Measurements from ENCODE around the gene CLPSL2. TPM values are rescaled to one million over a fixed set of nuclear protein-coding genes. Genes with fewer than 3 reads are reported as not detected.

CLPSL2 gene
- total RNA-seq, 5 donors from 2014 or later (not counting 1 experiment from before 2014, with no cell fraction given) = not detected

- no peaks in the 10 kb centered on the region for H3K4me1 ChIP-seq (ENCODE audit: control insufficient read depth in 1 of 2, extremely low read depth in 1 of 2, insufficient read depth in 2 of 2, low read length in 2 of 2)
- H3K36me3 Mint-ChIP-seq = no peaks in the 10 kb centered on the region
- ChIA-PET POLR2A (no interaction called here), CTCF (no interaction called here)
- no peak for ATAC-seq (replicated peaks in 1 of 4)
- no peaks in the 10 kb centered on the region for H3K4me1 Mint-ChIP-seq
- H3K4me3 Mint-ChIP-seq = no peak overlapping the region
- H3K9me3 ChIP-seq = no peaks in the 10 kb centered on the region
- no peaks in the 10 kb centered on the region for H3K36me3 ChIP-seq (ENCODE audit: control insufficient read depth in 2 of 2, extremely low read depth in 1 of 2, insufficient read depth in 1 of 2, low read length in 1 of 2)
- H3K9me3 Mint-ChIP-seq = no peaks in the 10 kb centered on the region
- peaks cover 5 to 8% of the 10 kb centered on the region in 2 donors for H3K27me3 Mint-ChIP-seq
- no peak for DNase-seq
- no peak overlapping the region for H3K4me3 ChIP-seq (ENCODE audit: control insufficient read depth in 1 of 2, extremely low read depth in 1 of 2, low read length in 1 of 2)
- 80% methylated on average over 1 of the region's 5 CpGs for WGBS (ENCODE audit: insufficient coverage)
- H3K27ac ChIP-seq (ENCODE audit: low read length) = no peak overlapping the region
- peaks cover 0 to 32% of the 10 kb centered on the region in 2 experiments for H3K27me3 ChIP-seq (replicated peaks in 1 of 2; ENCODE audit: control insufficient read depth in 2 of 2, extremely low read depth in 1 of 2, insufficient read depth in 2 of 2, low read length in 1 of 2)
- no peak overlapping the region for H3K27ac Mint-ChIP-seq
Observed at GRCh38 chr6:35798706-35799105, 22.3 kb downstream of the CLPSL2 start.

- Histone ChIP-seq H3K36me3 (ENCODE audit: control insufficient read depth in 2 of 2, extremely low read depth in 1 of 2, insufficient read depth in 1 of 2, low read length in 1 of 2) (no peaks in the 10 kb centered on the region), H3K9me3 (no peaks in the 10 kb centered on the region), H3K27ac (ENCODE audit: low read length) (no peak overlapping the region), H3K4me1 (ENCODE audit: control insufficient read depth in 1 of 2, extremely low read depth in 1 of 2, insufficient read depth in 2 of 2, low read length in 2 of 2) (peaks cover 0 to 9% of the 10 kb centered on the region in 2 experiments), H3K27me3 (replicated peaks in 1 of 2; ENCODE audit: control insufficient read depth in 2 of 2, extremely low read depth in 1 of 2, insufficient read depth in 2 of 2, low read length in 1 of 2) (peaks cover 0 to 33% of the 10 kb centered on the region in 2 experiments), H3K4me3 (ENCODE audit: control insufficient read depth in 1 of 2, extremely low read depth in 1 of 2, low read length in 1 of 2) (no peak overlapping the region)
- H3K27ac Mint-ChIP-seq = no peak overlapping the region
- peaks cover 13 to 17% of the 10 kb centered on the region in 2 donors for H3K27me3 Mint-ChIP-seq
- ATAC-seq (replicated peaks in 1 of 4) (no peak), DNase-seq (no peak)
- ChIA-PET POLR2A (no interaction called here), CTCF (no interaction called here)
- 33% methylated on average over 1 of the region's 3 CpGs for WGBS (ENCODE audit: insufficient coverage)
- no peak overlapping the region for H3K4me3 Mint-ChIP-seq
- H3K9me3 Mint-ChIP-seq = no peaks in the 10 kb centered on the region
- H3K4me1 Mint-ChIP-seq = peaks cover 4 to 6% (median 5%) of the 10 kb centered on the region in 3 donors
- H3K36me3 Mint-ChIP-seq = no peaks in the 10 kb centered on the region
Observed at GRCh38 chr6:35801148-35801547, 24.8 kb downstream of the CLPSL2 start.

GRCh38 chr6:35804996-35805736 is 28.8 kb downstream of the CLPSL2 start, which contains the start of gene LHFPL5:
Gene LHFPL5 (plus strand): TSS chr6:35805352. CDS start chr6:35805671, 319 bp downstream.
- Mint-ChIP-seq H3K27me3 (peaks cover 27 to 35% of the 10 kb centered on the region in 2 donors), H3K4me3 (no peak within 1 kb of the TSS), H3K27ac (no peak within 1 kb of the TSS), H3K4me1 (peaks cover 4 to 6% (median 5%) of the 10 kb centered on the region in 3 donors), H3K36me3 (no peaks in the 10 kb centered on the region), H3K9me3 (no peaks in the 10 kb centered on the region)
- CTCF ChIA-PET = interaction anchor here in 1 of 2 donors (0.6 kb wide), 1 partner anchor 8 kb away, joined by 3 read pairs; the partner anchor contains the start of gene CLPS
- H3K4me3 ChIP-seq (ENCODE audit: control insufficient read depth in 1 of 2, extremely low read depth in 1 of 2, low read length in 1 of 2) = no peak within 1 kb of the TSS
- peak; percentile 71 to 88 (median 76) for ATAC-seq (replicated peaks in 1 of 4)
- no peak within 1 kb of the TSS for H3K27ac ChIP-seq (ENCODE audit: low read length)
- no peaks in the 10 kb centered on the region for H3K9me3 ChIP-seq
- POLR2A ChIA-PET = no interaction called here
- 13% methylated on average over 29 of the region's 40 CpGs for WGBS (ENCODE audit: insufficient coverage)
- DNase-seq = peak in 32 of 35 experiments; percentile 7 to 59 (median 30)
- H3K27me3 ChIP-seq (replicated peaks in 1 of 2; ENCODE audit: control insufficient read depth in 2 of 2, extremely low read depth in 1 of 2, insufficient read depth in 2 of 2, low read length in 1 of 2) = peaks cover 0 to 42% of the 10 kb centered on the region in 2 experiments
- H3K36me3 ChIP-seq (ENCODE audit: control insufficient read depth in 2 of 2, extremely low read depth in 1 of 2, insufficient read depth in 1 of 2, low read length in 1 of 2) = no peaks in the 10 kb centered on the region
- H3K4me1 ChIP-seq (ENCODE audit: control insufficient read depth in 1 of 2, extremely low read depth in 1 of 2, insufficient read depth in 2 of 2, low read length in 2 of 2) = peaks cover 0 to 9% of the 10 kb centered on the region in 2 experiments

- ATAC-seq (replicated peaks in 1 of 4) (no peak), DNase-seq (no peak)
- H3K27ac Mint-ChIP-seq = no peak overlapping the region
- no peaks in the 10 kb centered on the region for H3K36me3 Mint-ChIP-seq
- POLR2A ChIA-PET = no interaction called here
- H3K9me3 Mint-ChIP-seq = no peaks in the 10 kb centered on the region
- H3K4me3 Mint-ChIP-seq = no peak overlapping the region
- peaks cover 4 to 11% (median 6%) of the 10 kb centered on the region in 3 donors for H3K4me1 Mint-ChIP-seq
- peaks cover 0 to 9% of the 10 kb centered on the region in 2 experiments for H3K4me1 ChIP-seq (ENCODE audit: control insufficient read depth in 1 of 2, extremely low read depth in 1 of 2, insufficient read depth in 2 of 2, low read length in 2 of 2)
- peaks cover 33 to 35% of the 10 kb centered on the region in 2 donors for H3K27me3 Mint-ChIP-seq
- no peak overlapping the region for H3K27ac ChIP-seq (ENCODE audit: low read length)
- H3K4me3 ChIP-seq (ENCODE audit: control insufficient read depth in 1 of 2, extremely low read depth in 1 of 2, low read length in 1 of 2) = no peak overlapping the region
- CTCF ChIA-PET = no interaction called here
- peaks cover 0 to 42% of the 10 kb centered on the region in 2 experiments for H3K27me3 ChIP-seq (replicated peaks in 1 of 2; ENCODE audit: control insufficient read depth in 2 of 2, extremely low read depth in 1 of 2, insufficient read depth in 2 of 2, low read length in 1 of 2)
- H3K36me3 ChIP-seq (ENCODE audit: control insufficient read depth in 2 of 2, extremely low read depth in 1 of 2, insufficient read depth in 1 of 2, low read length in 1 of 2) = no peaks in the 10 kb centered on the region
- no peaks in the 10 kb centered on the region for H3K9me3 ChIP-seq
- WGBS (ENCODE audit: insufficient coverage) = no CpG with 5 or more reads among the region's 3 CpGs
Observed at GRCh38 chr6:35808688-35809087, 32.3 kb downstream of the CLPSL2 start.

GRCh38 chr6:35809809-35810208 is 33.4 kb downstream of the CLPSL2 start:
- Histone ChIP-seq H3K4me1 (ENCODE audit: control insufficient read depth in 1 of 2, extremely low read depth in 1 of 2, insufficient read depth in 2 of 2, low read length in 2 of 2) (peaks cover 0 to 8% of the 10 kb centered on the region in 2 experiments), H3K36me3 (ENCODE audit: control insufficient read depth in 2 of 2, extremely low read depth in 1 of 2, insufficient read depth in 1 of 2, low read length in 1 of 2) (no peaks in the 10 kb centered on the region), H3K27ac (ENCODE audit: low read length) (no peak overlapping the region), H3K4me3 (ENCODE audit: control insufficient read depth in 1 of 2, extremely low read depth in 1 of 2, low read length in 1 of 2) (no peak overlapping the region), H3K9me3 (no peaks in the 10 kb centered on the region), H3K27me3 (replicated peaks in 1 of 2; ENCODE audit: control insufficient read depth in 2 of 2, extremely low read depth in 1 of 2, insufficient read depth in 2 of 2, low read length in 1 of 2) (peaks cover 0 to 46% of the 10 kb centered on the region in 2 experiments)
- CTCF ChIA-PET = no interaction called here
- Mint-ChIP-seq H3K4me1 (peaks cover 3 to 10% (median 6%) of the 10 kb centered on the region in 3 donors), H3K9me3 (no peaks in the 10 kb centered on the region), H3K4me3 (no peak overlapping the region), H3K36me3 (no peaks in the 10 kb centered on the region), H3K27me3 (peaks cover 33% of the 10 kb centered on the region in 2 donors), H3K27ac (no peak overlapping the region)
- DNase-seq (no peak), ATAC-seq (replicated peaks in 1 of 4) (no peak)
- 90% methylated on average over 2 of the region's 5 CpGs for WGBS (ENCODE audit: insufficient coverage)
- POLR2A ChIA-PET = no interaction called here

GRCh38 chr6:35810971-35811698 is 34.7 kb downstream of the CLPSL2 start:
- Mint-ChIP-seq H3K4me1 (peaks cover 0 to 6% (median 0%) of the 10 kb centered on the region in 3 donors), H3K4me3 (no peak overlapping the region), H3K9me3 (no peaks in the 10 kb centered on the region), H3K27ac (no peak overlapping the region), H3K36me3 (no peaks in the 10 kb centered on the region), H3K27me3 (peaks cover 25% of the 10 kb centered on the region in 2 donors)
- H3K36me3 ChIP-seq (ENCODE audit: control insufficient read depth in 2 of 2, extremely low read depth in 1 of 2, insufficient read depth in 1 of 2, low read length in 1 of 2) = no peaks in the 10 kb centered on the region
- WGBS (ENCODE audit: insufficient coverage) = 83% methylated on average over 9 of the region's 14 CpGs
- H3K9me3 ChIP-seq = no peaks in the 10 kb centered on the region
- no peak for DNase-seq
- no peak overlapping the region for H3K27ac ChIP-seq (ENCODE audit: low read length)
- no peak overlapping the region for H3K4me3 ChIP-seq (ENCODE audit: control insufficient read depth in 1 of 2, extremely low read depth in 1 of 2, low read length in 1 of 2)
- CTCF ChIA-PET = no interaction called here
- peaks cover 0 to 37% of the 10 kb centered on the region in 2 experiments for H3K27me3 ChIP-seq (replicated peaks in 1 of 2; ENCODE audit: control insufficient read depth in 2 of 2, extremely low read depth in 1 of 2, insufficient read depth in 2 of 2, low read length in 1 of 2)
- peak in 1 of 4 experiments; percentile 32 for ATAC-seq (replicated peaks in 1 of 4)
- POLR2A ChIA-PET = interaction anchor here in 1 of 2 donors (0.5 kb wide), 1 partner anchor 822 kb away, joined by 5 read pairs; no protein-coding TSS in a partner anchor
- no peaks in the 10 kb centered on the region for H3K4me1 ChIP-seq (ENCODE audit: control insufficient read depth in 1 of 2, extremely low read depth in 1 of 2, insufficient read depth in 2 of 2, low read length in 2 of 2)

All from T-cell (primary cell).